Ureter (tissue), 1 donor: ENCODE measurements around the gene PCLO. TPM values are rescaled to one million over a fixed set of nuclear protein-coding genes. Genes with fewer than 3 reads are reported as not detected.
"Not testable (repeated sequence)": the region's sequence is repeated elsewhere in the genome, so short reads cannot be mapped to it uniquely, and the experiment has no call there.

ENCODE experiments used
- DNase-seq: peaks from one replicate; pipeline ENCODE4 v3.0.0-alpha.2; 2020; ENCODE audit warnings: low spot score
- total RNA-seq: library from RNA; stranded (reverse); gene quantifications from one replicate; pipeline ENCODE4 v1.2.4, GENCODE V29; 2023
- donor health status: DM: yes; HTN: yes; CAD: no.

PCLO gene
- total RNA-seq, 1 donor from 2014 or later = 17.7 TPM

DNA sequence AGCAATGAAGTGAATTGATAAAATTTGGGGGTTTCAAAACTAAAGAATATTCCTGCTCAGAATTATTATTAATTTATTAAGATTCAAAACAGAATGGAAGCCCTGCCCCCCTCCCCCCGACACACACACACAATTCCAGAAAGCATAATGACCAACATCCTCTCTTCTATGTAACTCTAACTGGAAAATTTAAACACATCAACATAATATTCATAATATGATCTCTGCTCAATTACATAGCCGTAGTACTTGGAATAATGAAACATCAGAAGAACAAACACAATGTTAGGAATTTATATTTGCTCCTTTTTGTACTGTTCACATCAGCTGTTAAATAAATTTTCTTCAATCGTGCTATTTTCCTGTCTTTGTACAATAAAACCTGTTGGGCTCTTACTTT, 20.8 kb downstream of the PCLO start:
- no peak for DNase-seq

DNA sequence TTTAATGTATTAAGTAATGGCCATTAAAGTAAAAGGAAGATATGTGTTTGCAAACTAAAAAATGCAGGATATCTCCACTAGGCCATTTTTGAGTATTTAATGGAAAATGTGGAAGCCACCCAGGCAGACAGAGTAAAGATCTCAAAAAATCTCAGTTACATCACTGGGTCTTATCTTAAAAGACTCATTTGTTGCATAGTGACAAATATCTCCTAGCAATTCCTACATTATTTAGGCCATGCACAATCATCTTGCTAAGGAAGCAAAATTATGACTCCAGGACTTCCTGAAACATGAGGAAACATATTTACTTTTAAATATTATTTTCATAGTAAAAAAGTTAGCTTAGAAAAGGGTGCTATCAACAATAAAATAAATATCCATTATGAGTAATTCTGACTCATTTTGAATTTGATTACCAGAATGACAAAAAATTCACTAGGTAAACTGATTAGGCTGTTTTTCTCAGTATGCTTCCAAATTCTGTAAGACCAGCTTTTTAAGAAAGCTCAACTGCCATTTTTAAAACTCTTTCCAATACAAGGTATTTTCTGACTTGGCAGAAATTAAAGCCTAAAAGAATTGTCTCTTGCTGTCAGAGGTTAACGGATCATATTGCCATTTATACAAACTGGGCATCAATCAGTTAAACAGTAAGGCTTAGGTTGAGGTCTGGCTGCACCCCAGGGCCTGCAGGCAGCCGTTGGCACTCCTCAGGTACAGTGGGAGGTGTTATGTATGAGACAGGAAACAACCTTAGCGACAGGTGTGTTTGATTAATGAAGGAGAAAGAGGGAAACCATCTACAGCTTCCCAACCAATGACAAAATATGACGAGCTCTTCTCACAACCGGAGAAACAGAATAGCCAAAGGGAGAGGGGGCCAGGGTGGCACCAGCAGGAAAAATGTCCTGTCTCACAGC, 31.8 kb downstream of the PCLO start:
- DNase-seq = no peak

DNA sequence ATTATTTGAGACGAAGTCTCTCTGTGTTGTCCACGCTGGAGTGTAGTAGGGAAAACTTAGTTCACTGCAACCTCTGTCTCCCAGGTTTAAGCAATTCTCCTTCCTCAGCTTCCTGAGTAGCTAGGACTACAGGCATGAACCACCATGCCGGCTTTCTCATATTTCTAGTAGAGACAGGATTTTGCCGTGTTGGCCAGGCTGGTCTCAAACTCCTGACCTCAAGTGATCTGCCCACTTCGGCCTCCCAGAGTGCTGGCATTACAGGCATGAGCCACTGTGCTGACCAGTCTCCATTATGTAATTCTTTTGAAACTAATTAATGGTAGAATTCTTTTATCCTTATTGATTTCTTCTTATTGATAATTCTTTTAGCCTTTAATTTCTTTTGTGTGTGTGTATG, 32.5 kb downstream of the PCLO start:
- DNase-seq = no peak

DNA sequence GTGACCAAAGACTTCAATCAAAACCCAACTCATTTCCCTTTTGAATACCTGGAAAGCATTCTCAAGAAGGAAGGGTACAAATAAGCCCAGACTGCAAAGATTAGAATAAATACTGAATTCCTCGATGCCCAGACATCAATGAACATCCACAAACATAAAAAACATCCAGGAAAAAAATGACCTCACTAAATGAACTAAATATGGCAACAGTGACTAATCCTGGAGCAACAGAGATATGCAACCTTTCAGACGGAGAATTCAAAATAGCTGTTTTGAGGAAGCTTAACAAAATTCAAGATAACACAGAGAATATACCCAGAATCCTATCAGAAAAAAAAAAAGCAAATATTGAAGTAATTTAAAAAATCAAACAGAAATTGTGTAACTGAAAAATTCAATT, 43.2 kb downstream of the PCLO start:
- no peak for DNase-seq

DNA sequence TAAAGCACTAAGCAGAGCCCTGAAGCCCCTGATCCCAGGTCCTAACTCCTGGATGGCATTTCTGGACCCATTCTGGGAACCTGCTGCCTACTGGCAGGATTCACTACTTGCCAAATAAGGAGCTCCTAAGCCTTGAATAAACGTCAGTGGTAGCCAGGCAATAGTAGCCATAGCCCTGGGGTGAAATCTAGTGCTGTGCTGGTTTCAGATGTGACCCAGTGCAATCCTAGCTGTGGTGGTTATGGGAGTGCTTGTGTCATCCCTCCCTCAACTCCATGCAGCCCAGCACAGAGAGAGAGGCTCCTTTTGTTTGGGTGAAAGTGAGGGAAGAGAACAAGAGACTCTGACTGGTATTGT, 43.7 kb downstream of the PCLO start:
- DNase-seq = no peak

DNA sequence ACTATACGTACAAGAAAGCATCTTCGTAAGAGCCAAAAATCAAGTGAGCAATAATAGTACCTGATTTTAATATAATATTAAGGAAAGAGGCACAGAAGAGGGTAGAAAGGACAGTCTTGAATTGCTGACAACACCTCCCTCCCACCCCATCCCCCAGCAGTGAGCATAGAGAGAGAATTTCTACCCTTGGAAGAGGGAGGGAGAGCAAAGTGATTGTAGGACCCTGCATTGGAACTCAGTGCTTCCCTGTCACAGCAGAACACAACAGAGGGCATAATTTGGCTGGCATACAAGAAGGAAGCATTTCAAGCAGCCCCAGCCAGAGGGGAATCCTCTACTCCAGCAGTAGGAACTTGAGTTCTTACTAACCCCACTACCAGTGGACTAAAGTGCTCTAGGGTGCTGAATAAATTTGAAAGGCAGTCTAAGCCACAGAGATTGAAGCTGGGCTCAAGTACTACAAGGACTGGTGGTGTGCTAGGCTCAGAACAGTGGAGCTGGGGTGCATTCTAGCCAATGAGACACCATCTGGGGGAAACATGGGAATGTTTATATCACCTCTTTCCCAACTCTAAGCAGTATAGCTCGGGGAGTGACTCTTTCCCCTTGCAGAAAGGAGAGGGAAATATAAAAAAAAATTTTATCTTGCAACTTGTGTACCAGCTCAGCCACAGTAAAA, 44.2 kb downstream of the PCLO start:
- DNase-seq = no peak

DNA sequence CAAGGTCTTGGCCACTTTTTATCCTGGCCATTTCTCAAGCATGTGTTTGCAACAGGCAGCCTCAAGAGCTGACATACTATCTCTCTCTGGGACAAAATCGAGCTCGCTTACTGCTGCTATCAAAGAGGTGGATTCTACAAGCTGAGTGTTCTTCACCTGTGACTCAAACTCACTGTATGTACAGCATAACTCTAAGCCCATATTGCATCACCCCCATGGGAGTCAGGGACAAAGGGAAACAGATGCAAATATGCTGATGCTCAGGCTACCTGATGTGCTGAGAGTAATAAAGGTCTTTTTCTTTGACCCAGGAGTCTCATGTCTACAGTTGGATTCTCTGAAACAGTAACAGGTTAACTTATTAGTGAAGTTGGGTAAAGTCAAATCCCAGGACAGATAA, 45.2 kb downstream of the PCLO start:
- DNase-seq = no peak

DNA sequence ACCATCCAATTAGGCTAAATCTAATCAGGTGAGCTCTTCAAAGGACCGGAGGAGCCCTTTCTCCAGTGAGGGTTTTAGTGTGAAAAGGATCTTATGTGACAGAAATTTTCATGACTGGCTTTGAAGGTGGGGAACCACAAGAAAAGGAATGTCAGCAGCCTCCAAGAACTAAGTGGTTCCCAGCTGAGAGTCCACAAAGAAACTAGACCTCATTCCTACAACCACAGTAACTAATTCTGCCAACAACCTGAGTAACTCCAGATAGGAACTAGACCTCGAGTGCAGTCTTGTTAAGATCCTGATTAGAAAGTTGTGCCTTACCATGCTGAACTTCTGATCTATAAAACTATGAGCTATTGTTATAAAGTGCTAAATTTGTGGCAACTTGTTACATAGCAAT, 51.3 kb downstream of the PCLO start:
- no peak for DNase-seq

DNA sequence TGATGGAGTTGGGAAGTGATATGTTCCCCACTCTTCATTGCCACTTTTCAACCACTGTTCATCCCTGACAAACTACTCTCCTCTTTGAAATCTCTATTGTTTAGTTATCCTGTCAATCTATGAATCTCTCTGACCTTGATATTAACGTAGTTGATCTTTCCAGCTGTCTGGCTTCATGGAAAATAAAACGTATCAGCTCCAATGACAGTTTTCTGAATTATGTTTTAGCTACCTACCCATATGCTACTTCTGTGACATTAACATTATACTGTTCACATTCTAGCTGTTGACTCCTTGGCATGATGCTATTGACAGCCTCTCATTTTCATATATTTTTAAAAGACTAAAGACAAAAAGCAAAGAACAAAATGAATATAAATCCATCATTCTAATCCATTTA, 53.3 kb downstream of the PCLO start:
- no peak for DNase-seq

DNA sequence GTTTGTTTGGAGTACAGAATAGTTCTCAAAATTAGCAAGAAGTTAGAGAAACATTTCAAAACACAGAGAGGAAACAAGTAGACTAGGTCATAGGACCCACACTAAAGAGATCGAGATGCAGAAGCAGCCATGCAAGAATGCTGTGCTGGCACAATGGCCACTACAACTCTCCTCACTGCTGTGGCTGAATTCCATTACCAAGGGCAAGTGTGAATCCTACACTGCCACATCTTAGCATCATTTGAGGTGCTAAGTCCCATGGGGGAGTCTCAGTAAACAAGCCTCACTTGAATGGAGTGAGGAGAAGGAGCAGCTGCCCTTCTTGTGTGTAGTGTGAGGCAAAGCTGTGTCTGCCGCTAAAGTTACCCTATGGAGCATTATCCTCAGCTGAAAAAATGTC, 56.7 kb downstream of the PCLO start:
- DNase-seq = no peak

DNA sequence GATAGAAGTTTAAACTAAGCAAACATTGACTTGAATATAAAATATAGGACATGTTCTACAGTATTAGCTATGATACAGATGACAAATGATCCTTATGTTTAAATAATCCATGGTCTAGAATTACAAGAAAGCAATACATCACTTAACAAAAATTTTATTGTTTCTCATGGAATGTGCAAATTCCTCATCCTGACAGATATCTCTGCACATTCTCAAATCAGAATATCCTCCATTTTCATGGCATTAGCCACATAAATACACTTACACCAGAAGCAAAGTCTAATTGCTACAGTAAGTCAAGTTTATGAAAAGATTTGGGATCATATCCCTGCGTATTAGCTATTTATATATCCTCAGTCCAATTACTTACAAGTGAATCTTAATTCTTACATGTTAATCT, 57.6 kb downstream of the PCLO start:
- no peak for DNase-seq

DNA sequence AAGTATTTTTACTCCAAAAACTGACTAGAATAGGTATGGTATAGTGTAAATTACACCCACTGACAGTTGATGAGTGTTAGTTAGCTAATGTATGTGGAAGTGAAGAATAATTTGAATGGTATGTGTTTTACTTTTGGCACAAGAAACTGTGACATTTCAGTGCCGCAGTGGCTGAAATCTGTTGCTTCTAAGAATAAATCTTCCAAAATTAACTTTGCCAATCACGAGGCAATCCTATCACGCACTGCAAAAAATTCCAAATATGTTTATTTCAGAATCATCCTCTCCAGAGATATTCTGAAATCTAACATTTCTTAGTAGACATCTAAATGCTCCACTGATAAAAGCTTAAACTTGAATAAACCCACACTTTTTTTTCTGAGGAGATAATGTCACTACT, 61.2 kb downstream of the PCLO start:
- DNase-seq = no peak

DNA sequence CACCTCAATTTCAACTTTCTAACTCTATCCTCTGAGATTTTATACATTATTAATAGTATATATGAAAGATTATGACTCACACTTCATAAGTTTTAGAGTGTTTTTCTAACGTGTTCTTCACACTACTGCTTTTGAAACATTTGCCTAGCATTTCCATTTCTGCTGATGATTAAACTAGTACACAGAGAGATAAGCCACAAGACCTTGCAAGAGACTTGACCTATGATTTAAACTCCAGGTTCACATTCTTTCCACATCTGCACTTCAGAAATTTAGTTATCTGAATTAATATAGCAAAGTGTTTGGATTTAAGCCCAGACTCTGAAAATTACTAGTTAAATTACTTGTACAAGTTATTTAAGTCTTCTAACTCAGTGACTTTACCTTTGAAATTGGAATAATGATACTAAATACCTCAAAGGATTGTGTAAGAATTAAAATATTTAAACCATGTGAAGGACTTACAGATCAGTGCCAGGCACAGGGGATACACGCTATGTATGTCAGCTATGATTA, 66.6 kb downstream of the PCLO start:
- DNase-seq = no peak

DNA sequence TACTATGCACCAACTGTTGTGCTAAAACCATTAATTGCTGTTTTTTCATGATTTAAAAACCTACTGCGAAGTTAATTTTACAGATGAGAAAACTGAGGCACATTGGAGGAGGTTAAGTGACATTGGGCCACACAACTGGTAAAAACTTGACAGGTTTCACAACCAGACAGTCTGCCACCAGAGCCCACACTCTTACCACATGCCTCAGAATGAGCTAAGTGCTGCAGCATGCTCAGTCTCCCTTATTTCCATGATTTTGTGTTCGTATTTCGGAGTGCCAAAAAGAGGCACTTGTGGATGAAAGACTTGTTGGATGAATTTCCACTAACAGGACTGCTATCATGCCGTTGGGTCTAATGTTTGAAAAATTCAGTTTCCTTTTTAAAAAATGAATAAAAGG, 77.4 kb downstream of the PCLO start:
- no peak for DNase-seq

DNA sequence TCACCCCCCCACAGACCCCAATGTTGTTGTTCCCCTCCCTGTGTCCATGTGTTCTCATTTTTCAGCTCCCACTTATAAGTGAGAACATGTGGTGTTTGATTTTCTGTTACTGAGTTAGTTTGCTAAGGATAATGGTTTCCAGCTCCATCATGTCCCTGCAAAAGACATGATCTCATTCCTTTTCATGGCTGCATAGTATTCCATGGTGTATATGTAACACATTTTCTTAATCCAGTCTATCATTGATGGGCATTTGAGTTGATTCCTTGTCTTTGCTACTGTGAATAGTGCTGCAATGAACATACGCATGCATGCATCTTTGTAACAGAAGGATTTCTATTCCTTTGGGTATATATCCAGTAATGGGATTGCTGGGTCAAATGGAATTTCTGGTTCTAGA, 82.8 kb downstream of the PCLO start:
- not testable (repeated sequence) for DNase-seq

DNA sequence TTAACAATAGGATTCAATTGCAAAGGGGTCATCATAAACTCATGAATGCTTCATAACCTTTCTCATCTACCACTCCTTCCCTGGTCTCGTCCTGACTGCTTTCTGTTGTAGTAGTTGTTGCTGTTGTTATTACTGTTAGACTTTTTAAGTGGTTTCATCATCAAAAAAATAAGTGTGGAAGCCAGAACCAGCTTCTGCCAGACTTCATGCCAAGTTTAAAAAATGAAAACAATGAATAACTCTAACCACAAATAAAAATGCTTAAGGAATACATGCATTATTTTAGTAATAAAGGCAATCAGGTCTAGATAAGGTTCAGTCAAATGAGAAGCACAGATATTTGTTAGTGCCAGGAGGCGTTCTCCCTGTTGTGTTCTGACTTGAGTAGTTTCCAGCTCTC, 85.4 kb downstream of the PCLO start:
- DNase-seq = no peak

DNA sequence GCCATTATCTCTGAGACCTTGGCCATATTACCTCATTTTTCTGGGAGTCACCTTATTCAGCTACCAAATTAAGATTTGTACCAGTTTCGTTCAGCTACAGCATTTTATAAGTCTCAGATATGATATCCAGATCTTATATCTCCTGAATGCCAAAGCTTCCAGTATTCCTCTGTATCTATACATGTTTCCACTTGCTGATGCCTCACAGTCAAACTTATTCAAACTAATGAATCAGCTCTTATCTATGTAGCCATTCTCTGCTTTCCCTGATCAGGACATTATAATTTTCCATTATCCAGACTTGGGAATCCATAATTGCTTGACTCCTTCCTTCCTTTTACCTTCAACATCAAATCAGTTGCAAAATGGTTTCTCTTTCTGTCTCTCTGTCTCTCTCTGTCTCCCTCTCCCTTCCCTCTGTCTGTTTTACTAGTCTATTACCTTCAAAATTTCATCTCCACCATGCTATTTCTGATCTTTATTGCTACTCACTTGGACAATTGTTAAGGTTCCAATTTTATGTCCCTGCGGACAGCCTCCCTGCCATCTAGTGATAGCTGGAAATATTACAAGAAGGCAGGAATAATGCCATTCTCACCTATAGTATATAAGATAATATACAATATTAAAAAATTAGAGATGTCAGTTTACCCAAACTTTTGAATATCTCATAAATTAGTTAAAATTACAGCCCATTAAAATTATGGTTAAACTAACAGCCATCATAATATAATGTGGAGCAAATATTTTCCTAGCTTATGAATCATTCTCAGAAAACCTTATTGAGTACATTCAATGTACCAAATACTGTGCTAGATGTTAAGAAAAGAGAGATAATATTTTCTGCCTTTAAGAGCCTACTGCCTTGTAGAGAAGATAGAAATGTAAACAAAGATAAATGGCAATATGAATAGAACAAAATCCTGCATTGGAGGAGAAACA, 89.8 kb downstream of the PCLO start:
- DNase-seq = no peak

DNA sequence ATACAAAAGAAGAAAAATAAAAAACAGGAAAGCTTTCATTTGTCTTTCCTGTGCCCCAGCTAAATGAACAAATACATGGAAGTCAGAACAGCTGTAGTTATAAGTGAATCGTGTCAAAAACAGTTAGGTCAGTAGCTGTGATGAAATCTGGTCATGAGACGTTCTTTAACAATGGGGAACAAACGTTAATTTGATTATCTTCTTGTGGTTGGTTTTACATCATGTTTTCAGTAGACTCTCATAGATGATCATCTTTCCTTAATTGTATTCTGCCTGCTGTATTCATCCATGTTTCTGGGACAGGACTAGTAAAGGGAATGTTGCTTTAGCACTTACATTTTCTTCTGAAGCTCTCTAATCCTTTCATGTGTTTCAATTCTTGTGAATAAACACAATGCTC, 97.0 kb downstream of the PCLO start:
- DNase-seq = no peak

DNA sequence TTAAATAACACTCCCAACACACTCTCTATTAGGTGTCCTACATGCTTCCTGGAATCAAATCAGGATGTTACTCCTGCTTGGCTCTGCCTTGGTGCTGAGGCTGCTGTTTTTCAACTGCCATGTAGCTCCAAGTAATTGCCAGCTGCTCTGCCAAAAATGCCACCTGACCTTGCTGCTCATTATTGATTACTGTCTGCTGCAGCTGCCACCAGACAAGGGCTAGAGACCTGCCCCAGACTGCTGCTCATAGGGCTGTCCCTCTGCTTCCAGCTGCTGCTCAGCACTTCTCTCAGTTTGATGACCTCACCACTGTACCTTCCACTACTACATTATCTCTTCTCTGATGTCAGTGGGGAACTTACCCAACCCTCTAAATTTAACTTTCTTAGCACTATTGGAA, 102.5 kb downstream of the PCLO start:
- DNase-seq = no peak

DNA sequence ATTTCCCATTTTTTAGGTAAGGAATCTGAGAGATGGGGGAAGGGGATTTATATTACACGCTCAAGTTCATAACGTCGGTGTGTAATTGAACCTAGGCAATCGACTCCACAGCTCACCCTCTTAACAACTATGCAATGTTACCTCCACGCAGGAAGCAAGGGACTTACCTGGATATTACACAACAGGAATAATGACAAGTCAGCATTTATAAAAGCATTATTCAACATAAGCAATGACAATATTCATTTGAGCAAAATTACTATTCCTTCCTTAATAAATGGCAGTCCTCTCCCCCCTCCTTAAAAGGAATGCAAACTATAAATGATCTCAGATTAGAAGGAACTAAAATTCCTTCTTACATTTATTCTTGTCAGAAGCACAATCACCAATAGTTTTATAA, 104.0 kb downstream of the PCLO start:
- no peak for DNase-seq

DNA sequence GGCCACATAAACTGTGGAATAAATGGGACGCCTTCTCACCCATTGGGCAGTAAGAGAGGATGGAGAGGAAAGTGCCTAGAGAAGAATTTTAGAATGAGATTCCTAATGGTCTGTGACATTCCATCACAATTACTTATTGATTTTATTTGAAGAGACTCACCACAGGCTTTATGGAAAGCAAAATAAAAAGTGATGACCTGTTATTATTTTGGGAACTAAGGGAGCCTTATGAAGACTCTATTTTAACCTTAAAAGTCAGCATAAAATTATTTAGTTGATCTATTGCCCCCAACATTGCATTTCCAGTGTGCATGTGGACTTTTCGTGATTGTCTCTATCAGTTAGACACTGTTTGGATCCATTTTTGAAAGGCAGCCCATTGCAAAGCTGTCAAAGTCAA, 107.5 kb downstream of the PCLO start:
- no peak for DNase-seq

DNA sequence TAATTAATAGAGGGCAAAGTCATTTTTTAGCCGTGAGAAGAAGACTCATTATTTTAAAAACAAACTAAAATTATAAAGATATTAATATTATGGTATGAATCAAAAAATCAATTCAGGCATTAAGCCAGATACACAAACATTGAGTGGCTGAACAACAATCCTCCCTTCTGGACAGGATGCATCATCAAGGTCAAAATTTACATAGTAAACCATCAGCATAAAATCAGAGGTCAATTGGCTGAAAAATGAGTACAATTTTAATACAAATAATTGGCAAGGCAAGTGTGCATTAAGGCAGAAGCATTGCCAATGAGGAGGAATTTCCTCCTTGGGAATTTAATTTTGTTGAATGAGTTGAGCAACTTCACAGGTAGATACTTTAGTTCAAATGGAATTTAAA, 108.2 kb downstream of the PCLO start:
- DNase-seq = no peak
